HEK293 (cell line): ENCODE data around the gene FAM221B.

Experiments
- CTCF ChIA-PET: fragments of 350-600 bp; formaldehyde crosslinking; extraction: SDS; loops from one replicate; lab custom pipeline; 2021; ENCODE audit warnings: antibody characterized with exemption; lab: Yijun Ruan, JAX
- POLR2A ChIA-PET: fragments of 300-600 bp; formaldehyde crosslinking; extraction: SDS; loops from one replicate; lab custom pipeline; 2020; ENCODE audit warnings: antibody characterized with exemption, inconsistent platforms; lab: Yijun Ruan, JAX
- H3K27ac ChIP-seq: fragments of 200-500 bp; sonication (Bioruptor generic); 2 replicates; pipeline ENCODE4 v1.5.1; 2014; ENCODE audit warnings: low read depth, low read length, control low read depth, inconsistent platforms; ENCODE audit errors: extremely low read depth
- H3K36me3 ChIP-seq, 2 experiments: fragments of 200-500 bp in 1 of 2; sonication (Bioruptor generic) in 1 of 2; 1 replicate in 1 of 2; 2 replicates in 1 of 2; pipeline ENCODE4 v1.5.1; 2014 to 2017; ENCODE audit warnings: inconsistent platforms in 2 of 2, low read length in 2 of 2; ENCODE audit not compliant: control insufficient read depth in 2 of 2, insufficient read depth in 1 of 2
- H3K4me1 ChIP-seq: fragments of 200-500 bp; sonication (Bioruptor generic); 2 replicates; pipeline ENCODE4 v1.5.1; 2014; ENCODE audit warnings: mild to moderate bottlenecking, low read length, inconsistent platforms; ENCODE audit not compliant: control insufficient read depth, insufficient read depth
- H3K4me3 ChIP-seq: 2 replicates; pipeline ENCODE4 v1.5.1; 2011; ENCODE audit warnings: low read depth, mild to moderate bottlenecking, control low read depth, low read length, moderate library complexity
- H3K9me3 ChIP-seq: fragments of 200-500 bp; sonication (Bioruptor generic); 2 replicates; pipeline ENCODE4 v1.5.1; 2014; ENCODE audit warnings: low read depth, low read length, inconsistent platforms; ENCODE audit not compliant: control insufficient read depth, insufficient read depth
- CTCF ChIP-seq: fragments of 450-650 bp; formaldehyde crosslinking; IDR thresholded peaks from 2 replicates; pipeline ENCODE4 v1.5.1; 2016; ENCODE audit warnings: missing biosample characterization, missing genetic modification characterization
- IKZF3 ChIP-seq: fragments of 450-650 bp; IDR thresholded peaks from 2 replicates; pipeline ENCODE4 v1.5.0; 2018; ENCODE audit warnings: missing biosample characterization, mild to moderate bottlenecking, missing genetic modification characterization, moderate library complexity
- KLF17 ChIP-seq: fragments of 450-650 bp; formaldehyde crosslinking; IDR thresholded peaks from 2 replicates; pipeline ENCODE4 v1.5.1; 2016; ENCODE audit warnings: missing biosample characterization, missing genetic modification characterization
- PRDM1 ChIP-seq: fragments of 450-650 bp; formaldehyde crosslinking; IDR thresholded peaks from 2 replicates; pipeline ENCODE4; 2016; ENCODE audit warnings: missing biosample characterization, missing genetic modification characterization
- SP7 ChIP-seq: fragments of 450-650 bp; formaldehyde crosslinking; IDR thresholded peaks from 2 replicates; pipeline ENCODE4 v1.5.1; 2016; ENCODE audit warnings: missing biosample characterization, missing genetic modification characterization
- WT1 ChIP-seq: fragments of 450-650 bp; formaldehyde crosslinking; IDR thresholded peaks from 2 replicates; pipeline ENCODE4 v1.5.1; 2016; ENCODE audit warnings: missing biosample characterization, missing genetic modification characterization
- ZBTB48 ChIP-seq: fragments of 450-650 bp; formaldehyde crosslinking; IDR thresholded peaks from 2 replicates; pipeline ENCODE4 v1.5.1; 2016; ENCODE audit warnings: missing biosample characterization, missing genetic modification characterization
- ZBTB7A ChIP-seq: fragments of 450-650 bp; formaldehyde crosslinking; IDR thresholded peaks from 2 replicates; pipeline ENCODE4 v1.5.1; 2016; ENCODE audit warnings: low read depth, missing biosample characterization, missing genetic modification characterization
- ZFHX2 ChIP-seq: fragments of 450-650 bp; formaldehyde crosslinking; conservative IDR thresholded peaks from 2 replicates; pipeline ENCODE4 v1.5.1; 2016; ENCODE audit warnings: missing biosample characterization, missing genetic modification characterization
- ZIC2 ChIP-seq: fragments of 450-650 bp; formaldehyde crosslinking; IDR thresholded peaks from 2 replicates; pipeline ENCODE4 v1.5.1; 2016; ENCODE audit warnings: missing biosample characterization, missing genetic modification characterization
- ZNF146 ChIP-seq: fragments of 450-650 bp; formaldehyde crosslinking; IDR thresholded peaks from 2 replicates; pipeline ENCODE4 v1.5.1; 2016; ENCODE audit warnings: missing biosample characterization, missing genetic modification characterization
- ZNF184 ChIP-seq: fragments of 450-650 bp; IDR thresholded peaks from 2 replicates; pipeline ENCODE4 v1.5.1; 2018; ENCODE audit warnings: missing biosample characterization, mild to moderate bottlenecking, missing genetic modification characterization
- ZNF202 ChIP-seq: fragments of 450-650 bp; formaldehyde crosslinking; IDR thresholded peaks from 2 replicates; pipeline ENCODE4 v1.5.1; 2016; ENCODE audit warnings: missing biosample characterization, missing genetic modification characterization, borderline replicate concordance
- ZNF324 ChIP-seq: fragments of 450-650 bp; formaldehyde crosslinking; IDR thresholded peaks from 2 replicates; pipeline ENCODE4 v1.5.1; 2016; ENCODE audit warnings: missing biosample characterization, missing genetic modification characterization
- ZNF335 ChIP-seq: fragments of 450-650 bp; formaldehyde crosslinking; conservative IDR thresholded peaks from 2 replicates; pipeline ENCODE4 v1.5.1; 2016; ENCODE audit warnings: missing biosample characterization, missing genetic modification characterization
- ZNF426 ChIP-seq: fragments of 450-650 bp; formaldehyde crosslinking; IDR thresholded peaks from 2 replicates; pipeline ENCODE4 v1.5.1; 2017; ENCODE audit warnings: missing biosample characterization, missing genetic modification characterization, mild to moderate bottlenecking, inconsistent platforms, moderate library complexity
- ZNF561 ChIP-seq: fragments of 450-650 bp; IDR thresholded peaks from 2 replicates; pipeline ENCODE4 v1.5.1; 2018; ENCODE audit warnings: missing biosample characterization, missing genetic modification characterization, borderline replicate concordance
- ZNF600 ChIP-seq: fragments of 450-650 bp; formaldehyde crosslinking; IDR thresholded peaks from 2 replicates; pipeline ENCODE4 v1.5.1; 2016; ENCODE audit warnings: missing biosample characterization, missing genetic modification characterization
- ZNF626 ChIP-seq: fragments of 450-650 bp; sonication (Bioruptor Pico); formaldehyde crosslinking; IDR thresholded peaks from 2 replicates; pipeline ENCODE4 v1.5.1; 2018; ENCODE audit warnings: missing biosample characterization, missing genetic modification characterization, inconsistent platforms
- ZNF664 ChIP-seq: fragments of 450-650 bp; formaldehyde crosslinking; IDR thresholded peaks from 2 replicates; pipeline ENCODE4 v1.5.1; 2016; ENCODE audit warnings: missing biosample characterization, missing genetic modification characterization
- ZNF747 ChIP-seq: fragments of 450-650 bp; formaldehyde crosslinking; IDR thresholded peaks from 2 replicates; pipeline ENCODE4 v1.5.1; 2016; ENCODE audit warnings: missing biosample characterization, missing genetic modification characterization
- TF ChIP-seq, protein P1 (sequence below): fragments of 450-650 bp; formaldehyde crosslinking; IDR thresholded peaks from 2 replicates; pipeline ENCODE4 v1.5.1; 2017; ENCODE audit warnings: missing biosample characterization, missing genetic modification characterization
- TF ChIP-seq, protein P2 (sequence below): fragments of 450-650 bp; IDR thresholded peaks from 2 replicates; pipeline ENCODE4 v1.5.1; 2018; ENCODE audit warnings: missing biosample characterization, missing genetic modification characterization
- TF ChIP-seq, protein P3 (sequence below): fragments of 450-650 bp; formaldehyde crosslinking; IDR thresholded peaks from 2 replicates; pipeline ENCODE4 v1.5.1; 2016; ENCODE audit warnings: missing biosample characterization, missing genetic modification characterization

The FAM221B gene

GRCh38 chr9:35774907-35775635 is 53.5 kb downstream of the FAM221B start:
- peak; percentile 43; the same call in 1 of the 2 replicates for TF ChIP-seq ZNF600 (tag by site-specific recombination)
- TF ChIP-seq IKZF3, result peak; percentile 33; the same call in 1 of the 2 replicates
- TF ChIP-seq PRDM1 (tag by site-specific recombination), result peak; percentile 46; the same call in 1 of the 2 replicates
- peak; percentile 46 for TF ChIP-seq ZIC2 (tag by site-specific recombination)
- TF ChIP-seq, protein P1, sequence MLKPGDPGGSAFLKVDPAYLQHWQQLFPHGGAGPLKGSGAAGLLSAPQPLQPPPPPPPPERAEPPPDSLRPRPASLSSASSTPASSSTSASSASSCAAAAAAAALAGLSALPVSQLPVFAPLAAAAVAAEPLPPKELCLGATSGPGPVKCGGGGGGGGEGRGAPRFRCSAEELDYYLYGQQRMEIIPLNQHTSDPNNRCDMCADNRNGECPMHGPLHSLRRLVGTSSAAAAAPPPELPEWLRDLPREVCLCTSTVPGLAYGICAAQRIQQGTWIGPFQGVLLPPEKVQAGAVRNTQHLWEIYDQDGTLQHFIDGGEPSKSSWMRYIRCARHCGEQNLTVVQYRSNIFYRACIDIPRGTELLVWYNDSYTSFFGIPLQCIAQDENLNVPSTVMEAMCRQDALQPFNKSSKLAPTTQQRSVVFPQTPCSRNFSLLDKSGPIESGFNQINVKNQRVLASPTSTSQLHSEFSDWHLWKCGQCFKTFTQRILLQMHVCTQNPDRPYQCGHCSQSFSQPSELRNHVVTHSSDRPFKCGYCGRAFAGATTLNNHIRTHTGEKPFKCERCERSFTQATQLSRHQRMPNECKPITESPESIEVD (tag by site-specific recombination), result no peak
- peak; percentile 51 for TF ChIP-seq ZNF335 (tag by site-specific recombination)
- no peak for TF ChIP-seq ZNF146 (tag by site-specific recombination)
- TF ChIP-seq KLF17 (tag by site-specific recombination), result no peak
- TF ChIP-seq ZNF664 (tag by site-specific recombination), result no peak
- TF ChIP-seq ZNF747 (tag by site-specific recombination), result no peak
- TF ChIP-seq ZBTB48, result peak; percentile 80; the same call in 1 of the 2 replicates
- no peak overlapping the region for H3K27ac ChIP-seq
- H3K4me3 ChIP-seq, result no peak overlapping the region
- no peaks in the 10 kb centered on the region for H3K9me3 ChIP-seq
- POLR2A ChIA-PET, result interaction anchor here (0.9 kb wide), 1 partner anchor 13 kb away, joined by 3 read pairs; no protein-coding TSS in a partner anchor
- CTCF ChIA-PET, result interaction anchor here (0.6 to 6.3 kb wide), 8 partner anchors 14 to 1106 kb away, joined by 3 to 65 read pairs (median 4); no protein-coding TSS in a partner anchor
- H3K4me1 ChIP-seq, result peaks cover 18% of the 10 kb centered on the region
- H3K36me3 ChIP-seq, result peaks cover 0 to 2% of the 10 kb centered on the region in 2 experiments; a peak in 1 of 3 replicates

DNA sequence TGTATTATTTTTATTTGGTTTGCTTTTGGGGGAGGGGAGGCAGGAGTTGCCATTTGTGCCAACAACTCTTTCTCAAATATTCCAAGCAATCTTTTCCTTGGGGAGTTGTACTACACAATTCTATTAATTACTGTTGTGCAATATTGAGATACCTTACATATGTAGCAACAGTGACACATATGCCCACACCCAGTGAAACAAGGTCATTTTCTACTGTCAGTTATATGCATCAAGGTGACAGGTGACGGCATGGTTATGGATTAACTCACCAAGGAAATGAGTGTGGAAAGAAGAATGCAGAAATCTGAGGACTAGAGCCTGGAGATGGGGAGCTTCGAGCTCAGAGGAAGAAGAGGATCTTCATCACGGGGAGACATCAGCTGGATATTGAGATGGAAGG is 56.6 kb downstream of the FAM221B start:
- Histone ChIP-seq H3K4me3 (no peak overlapping the region), H3K36me3 (no peaks in the 10 kb centered on the region), H3K27ac (no peak overlapping the region), H3K4me1 (peaks cover 18% of the 10 kb centered on the region), H3K9me3 (no peaks in the 10 kb centered on the region)
- ChIA-PET CTCF (interaction anchor here (0.9 to 2.8 kb wide), 6 partner anchors 10 to 183 kb away, joined by 3 to 18 read pairs (median 4); no protein-coding TSS in a partner anchor), POLR2A (no interaction called here)
- TF ChIP-seq ZNF561 (no peak), ZNF184 (tag by site-specific recombination) (no peak), ZNF202 (no peak), ZBTB7A (tag by site-specific recombination) (no peak), WT1 (tag by site-specific recombination) (no peak), ZNF426 (tag by site-specific recombination) (no peak), ZNF626 (tag by site-specific recombination) (no peak), ZFHX2 (tag by site-specific recombination) (no peak), SP7 (no peak), CTCF (no peak), ZNF324 (tag by site-specific recombination) (no peak)
- TF ChIP-seq, protein P2, sequence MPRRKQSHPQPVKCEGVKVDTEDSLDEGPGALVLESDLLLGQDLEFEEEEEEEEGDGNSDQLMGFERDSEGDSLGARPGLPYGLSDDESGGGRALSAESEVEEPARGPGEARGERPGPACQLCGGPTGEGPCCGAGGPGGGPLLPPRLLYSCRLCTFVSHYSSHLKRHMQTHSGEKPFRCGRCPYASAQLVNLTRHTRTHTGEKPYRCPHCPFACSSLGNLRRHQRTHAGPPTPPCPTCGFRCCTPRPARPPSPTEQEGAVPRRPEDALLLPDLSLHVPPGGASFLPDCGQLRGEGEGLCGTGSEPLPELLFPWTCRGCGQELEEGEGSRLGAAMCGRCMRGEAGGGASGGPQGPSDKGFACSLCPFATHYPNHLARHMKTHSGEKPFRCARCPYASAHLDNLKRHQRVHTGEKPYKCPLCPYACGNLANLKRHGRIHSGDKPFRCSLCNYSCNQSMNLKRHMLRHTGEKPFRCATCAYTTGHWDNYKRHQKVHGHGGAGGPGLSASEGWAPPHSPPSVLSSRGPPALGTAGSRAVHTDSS (tag by site-specific recombination), result peak; percentile 28; the same call in 1 of the 2 replicates
- TF ChIP-seq, protein P3, sequence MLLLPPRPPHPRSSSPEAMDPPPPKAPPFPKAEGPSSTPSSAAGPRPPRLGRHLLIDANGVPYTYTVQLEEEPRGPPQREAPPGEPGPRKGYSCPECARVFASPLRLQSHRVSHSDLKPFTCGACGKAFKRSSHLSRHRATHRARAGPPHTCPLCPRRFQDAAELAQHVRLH, result no peak
- TF ChIP-seq, protein P1 (tag by site-specific recombination), result 0 out of 2 replicates have a peak, but pooled peaks have one; percentile 2
